K562 (cell line): ENCODE measurements around the gene ADAMTS7.
"Not testable (repeated sequence)": the region's sequence is repeated elsewhere in the genome, so short reads cannot be mapped to it uniquely, and the experiment has no call there.

Experiments used
- CC2D1A ChIP-seq: fragments of 450-650 bp; IDR thresholded peaks from 2 replicates; pipeline ENCODE4 v1.6.1; 2017; ENCODE audit warnings: mild to moderate bottlenecking
- NONO ChIP-seq, 2 experiments: fragments of 200-400 bp in 1 of 2; fragments of 450-650 bp in 1 of 2; formaldehyde crosslinking in 1 of 2; IDR thresholded peaks; 2 replicates each; pipeline ENCODE4 v1.6.1; 2017; ENCODE audit warnings: low read depth in 2 of 2, mild to moderate bottlenecking in 2 of 2, moderate library complexity in 2 of 2, low read length in 1 of 2
- POLR2AphosphoS2 ChIP-seq: IDR thresholded peaks from 2 replicates; pipeline ENCODE4 v1.6.1; 2012; ENCODE audit warnings: low read length, improper control_type of control experiment
- TF ChIP-seq, protein P1 (sequence below): sonication (generic); formaldehyde crosslinking; IDR thresholded peaks from 2 replicates; pipeline ENCODE4 v1.8.1; 2023; ENCODE audit warnings: mild to moderate bottlenecking, missing genetic modification reagents
- TF ChIP-seq, protein P2 (sequence below): IDR thresholded peaks from 2 replicates; pipeline ENCODE4 v1.6.1; 2016; ENCODE audit warnings: missing genetic modification characterization, missing compliant biosample characterization
- TF ChIP-seq, protein P3 (sequence below): sonication (generic); formaldehyde crosslinking; IDR thresholded peaks from 2 replicates; pipeline ENCODE4 v1.8.0; 2022; ENCODE audit warnings: mild to moderate bottlenecking, missing genetic modification reagents
- TF ChIP-seq, protein P4 (sequence below), 3 experiments: IDR thresholded peaks in 2 of 3; conservative IDR thresholded peaks in 1 of 3; 2 replicates each; pipeline ENCODE4 v1.5.1; 2011 to 2012; ENCODE audit warnings: low read length in 3 of 3, mild to moderate bottlenecking in 3 of 3, control low read depth in 2 of 3, improper control_type of control experiment in 1 of 3, inconsistent platforms in 1 of 3, low read depth in 1 of 3, mixed read lengths in 1 of 3, moderate library complexity in 1 of 3; ENCODE audit not compliant: insufficient read depth in 2 of 3

DNA sequence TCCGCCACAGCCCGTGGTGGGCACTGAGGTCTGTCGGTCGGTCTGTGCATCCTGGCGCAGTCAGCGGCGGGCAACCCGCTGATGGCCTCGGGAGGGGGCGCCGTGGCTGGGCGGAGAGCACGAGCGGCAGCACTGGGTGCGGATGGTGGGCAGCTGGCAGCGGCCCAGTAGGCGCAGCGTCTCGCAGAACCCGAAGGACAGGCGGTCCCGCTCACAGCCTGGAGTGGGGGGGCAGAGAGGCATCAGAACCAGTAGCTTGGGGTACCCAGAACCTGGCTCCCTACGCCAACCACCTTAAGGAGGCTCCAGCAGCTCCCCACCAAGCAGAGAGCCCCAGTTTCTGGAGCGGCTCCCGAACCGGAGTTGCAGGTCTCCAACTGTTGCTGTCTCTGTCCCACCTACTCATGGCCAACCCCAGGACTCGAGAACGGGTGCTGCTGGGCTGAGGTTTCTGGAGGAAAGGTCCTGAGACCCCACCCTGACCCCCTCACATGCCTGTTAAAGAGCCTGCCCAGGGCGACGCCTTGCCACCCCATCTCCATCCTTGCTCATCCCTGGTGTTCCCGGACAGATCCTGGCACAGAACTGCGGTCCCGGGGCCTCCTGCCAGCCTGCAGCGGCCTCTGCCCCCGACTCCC, 51.8 kb downstream of the ADAMTS7 start:
- TF ChIP-seq, protein P1, sequence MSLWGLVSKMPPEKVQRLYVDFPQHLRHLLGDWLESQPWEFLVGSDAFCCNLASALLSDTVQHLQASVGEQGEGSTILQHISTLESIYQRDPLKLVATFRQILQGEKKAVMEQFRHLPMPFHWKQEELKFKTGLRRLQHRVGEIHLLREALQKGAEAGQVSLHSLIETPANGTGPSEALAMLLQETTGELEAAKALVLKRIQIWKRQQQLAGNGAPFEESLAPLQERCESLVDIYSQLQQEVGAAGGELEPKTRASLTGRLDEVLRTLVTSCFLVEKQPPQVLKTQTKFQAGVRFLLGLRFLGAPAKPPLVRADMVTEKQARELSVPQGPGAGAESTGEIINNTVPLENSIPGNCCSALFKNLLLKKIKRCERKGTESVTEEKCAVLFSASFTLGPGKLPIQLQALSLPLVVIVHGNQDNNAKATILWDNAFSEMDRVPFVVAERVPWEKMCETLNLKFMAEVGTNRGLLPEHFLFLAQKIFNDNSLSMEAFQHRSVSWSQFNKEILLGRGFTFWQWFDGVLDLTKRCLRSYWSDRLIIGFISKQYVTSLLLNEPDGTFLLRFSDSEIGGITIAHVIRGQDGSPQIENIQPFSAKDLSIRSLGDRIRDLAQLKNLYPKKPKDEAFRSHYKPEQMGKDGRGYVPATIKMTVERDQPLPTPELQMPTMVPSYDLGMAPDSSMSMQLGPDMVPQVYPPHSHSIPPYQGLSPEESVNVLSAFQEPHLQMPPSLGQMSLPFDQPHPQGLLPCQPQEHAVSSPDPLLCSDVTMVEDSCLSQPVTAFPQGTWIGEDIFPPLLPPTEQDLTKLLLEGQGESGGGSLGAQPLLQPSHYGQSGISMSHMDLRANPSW, result not testable (repeated sequence)
- not testable (repeated sequence) for TF ChIP-seq NONO (IDR thresholded peaks at IDR 0.05; ENCODE audit: low read depth in 2 of 2, low read length in 1 of 2); CC2D1A; POLR2AphosphoS2
- TF ChIP-seq, protein P2, sequence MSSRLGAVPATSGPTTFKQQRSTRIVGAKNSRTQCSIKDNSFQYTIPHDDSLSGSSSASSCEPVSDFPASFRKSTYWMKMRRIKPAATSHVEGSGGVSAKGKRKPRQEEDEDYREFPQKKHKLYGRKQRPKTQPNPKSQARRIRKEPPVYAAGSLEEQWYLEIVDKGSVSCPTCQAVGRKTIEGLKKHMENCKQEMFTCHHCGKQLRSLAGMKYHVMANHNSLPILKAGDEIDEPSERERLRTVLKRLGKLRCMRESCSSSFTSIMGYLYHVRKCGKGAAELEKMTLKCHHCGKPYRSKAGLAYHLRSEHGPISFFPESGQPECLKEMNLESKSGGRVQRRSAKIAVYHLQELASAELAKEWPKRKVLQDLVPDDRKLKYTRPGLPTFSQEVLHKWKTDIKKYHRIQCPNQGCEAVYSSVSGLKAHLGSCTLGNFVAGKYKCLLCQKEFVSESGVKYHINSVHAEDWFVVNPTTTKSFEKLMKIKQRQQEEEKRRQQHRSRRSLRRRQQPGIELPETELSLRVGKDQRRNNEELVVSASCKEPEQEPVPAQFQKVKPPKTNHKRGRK (tag), result not testable (repeated sequence)
- TF ChIP-seq, protein P3, sequence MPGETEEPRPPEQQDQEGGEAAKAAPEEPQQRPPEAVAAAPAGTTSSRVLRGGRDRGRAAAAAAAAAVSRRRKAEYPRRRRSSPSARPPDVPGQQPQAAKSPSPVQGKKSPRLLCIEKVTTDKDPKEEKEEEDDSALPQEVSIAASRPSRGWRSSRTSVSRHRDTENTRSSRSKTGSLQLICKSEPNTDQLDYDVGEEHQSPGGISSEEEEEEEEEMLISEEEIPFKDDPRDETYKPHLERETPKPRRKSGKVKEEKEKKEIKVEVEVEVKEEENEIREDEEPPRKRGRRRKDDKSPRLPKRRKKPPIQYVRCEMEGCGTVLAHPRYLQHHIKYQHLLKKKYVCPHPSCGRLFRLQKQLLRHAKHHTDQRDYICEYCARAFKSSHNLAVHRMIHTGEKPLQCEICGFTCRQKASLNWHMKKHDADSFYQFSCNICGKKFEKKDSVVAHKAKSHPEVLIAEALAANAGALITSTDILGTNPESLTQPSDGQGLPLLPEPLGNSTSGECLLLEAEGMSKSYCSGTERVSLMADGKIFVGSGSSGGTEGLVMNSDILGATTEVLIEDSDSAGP (CRISPR knock-in tag), result not testable (repeated sequence)
- TF ChIP-seq, protein P4, sequence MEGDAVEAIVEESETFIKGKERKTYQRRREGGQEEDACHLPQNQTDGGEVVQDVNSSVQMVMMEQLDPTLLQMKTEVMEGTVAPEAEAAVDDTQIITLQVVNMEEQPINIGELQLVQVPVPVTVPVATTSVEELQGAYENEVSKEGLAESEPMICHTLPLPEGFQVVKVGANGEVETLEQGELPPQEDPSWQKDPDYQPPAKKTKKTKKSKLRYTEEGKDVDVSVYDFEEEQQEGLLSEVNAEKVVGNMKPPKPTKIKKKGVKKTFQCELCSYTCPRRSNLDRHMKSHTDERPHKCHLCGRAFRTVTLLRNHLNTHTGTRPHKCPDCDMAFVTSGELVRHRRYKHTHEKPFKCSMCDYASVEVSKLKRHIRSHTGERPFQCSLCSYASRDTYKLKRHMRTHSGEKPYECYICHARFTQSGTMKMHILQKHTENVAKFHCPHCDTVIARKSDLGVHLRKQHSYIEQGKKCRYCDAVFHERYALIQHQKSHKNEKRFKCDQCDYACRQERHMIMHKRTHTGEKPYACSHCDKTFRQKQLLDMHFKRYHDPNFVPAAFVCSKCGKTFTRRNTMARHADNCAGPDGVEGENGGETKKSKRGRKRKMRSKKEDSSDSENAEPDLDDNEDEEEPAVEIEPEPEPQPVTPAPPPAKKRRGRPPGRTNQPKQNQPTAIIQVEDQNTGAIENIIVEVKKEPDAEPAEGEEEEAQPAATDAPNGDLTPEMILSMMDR (IDR thresholded peaks at IDR 0.05 in 2 of 3, conservative IDR thresholded peaks at IDR 0.05 in 1 of 3; ENCODE audit: insufficient read depth in 2 of 3, low read depth in 1 of 3, low read length in 3 of 3), result not testable (repeated sequence)
